Fibroblast of the aortic adventitia (primary cell): ENCODE measurements around the gene IDH3A. TPM values are rescaled to one million over a fixed set of nuclear protein-coding genes. Genes with fewer than 3 reads are reported as not detected.
A peak's percentile ranks its signal among the peaks of the same experiment; 100 is the strongest.
"Not testable (repeated sequence)": the region's sequence is repeated elsewhere in the genome, so short reads cannot be mapped to it uniquely, and the experiment has no call there.

Experiments used
- DNase-seq: peaks from one replicate; pipeline ENCODE4 v3.0.0-alpha.2; 2010; ENCODE audit warnings: low read depth
- H3K4me3 ChIP-seq: 2 replicates; pipeline ENCODE4 v1.5.1; 2011; ENCODE audit warnings: low read depth, mild to moderate bottlenecking, control low read depth, low read length, moderate library complexity
- CTCF ChIP-seq: IDR thresholded peaks from 2 replicates; pipeline ENCODE4 v1.5.1; 2011; ENCODE audit warnings: mild to moderate bottlenecking, low read length, control low read depth, inconsistent platforms; ENCODE audit not compliant: insufficient read depth
- total RNA-seq: library from RNA; depleted of rRNA; stranded (reverse); fragments of >200 nt; gene quantifications from 2 replicates; pipeline ENCODE4 v1.2.3, GENCODE V29; 2012; ENCODE audit warnings: low replicate concordance

IDH3A gene
- total RNA-seq, 1 donor = 53.8 TPM

DNA sequence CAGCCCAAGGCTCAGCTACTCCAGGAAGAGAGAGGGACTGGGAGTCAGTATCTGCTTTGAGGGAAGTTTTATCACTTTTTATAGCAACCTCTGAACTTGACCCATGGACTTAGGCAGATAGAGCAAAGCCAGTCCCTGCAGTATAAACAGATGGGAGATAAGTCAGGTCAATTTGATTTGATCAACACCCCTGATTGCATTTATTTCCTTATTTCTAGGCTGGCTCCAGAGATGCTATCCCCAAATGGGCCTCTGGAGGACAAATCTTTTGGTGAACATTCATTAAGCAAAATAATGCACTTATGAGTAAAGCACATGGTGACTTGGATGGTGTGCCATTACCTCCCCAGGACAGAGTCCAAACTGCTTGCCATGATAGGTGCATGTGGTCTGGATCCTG is 8.9 kb upstream of the IDH3A start:
- H3K4me3 ChIP-seq = no peak overlapping the region
- no peak for DNase-seq
- no peak for TF ChIP-seq CTCF

GRCh38 chr15:78142332-78142731 is 6.8 kb upstream of the IDH3A start:
- no peak for TF ChIP-seq CTCF
- no peak for DNase-seq

GRCh38 chr15:78146425-78147154 is 2.6 kb upstream of the IDH3A start:
- no peak for TF ChIP-seq CTCF
- H3K4me3 ChIP-seq = no peak overlapping the region
- DNase-seq = no peak

More at GRCh38 chr15:78142332-78142731, 6.8 kb upstream of the IDH3A start:
- H3K4me3 ChIP-seq = no peak overlapping the region

GRCh38 chr15:78147566-78147965 is 1.6 kb upstream of the IDH3A start:
- DNase-seq = no peak
- H3K4me3 ChIP-seq = no peak overlapping the region

DNA sequence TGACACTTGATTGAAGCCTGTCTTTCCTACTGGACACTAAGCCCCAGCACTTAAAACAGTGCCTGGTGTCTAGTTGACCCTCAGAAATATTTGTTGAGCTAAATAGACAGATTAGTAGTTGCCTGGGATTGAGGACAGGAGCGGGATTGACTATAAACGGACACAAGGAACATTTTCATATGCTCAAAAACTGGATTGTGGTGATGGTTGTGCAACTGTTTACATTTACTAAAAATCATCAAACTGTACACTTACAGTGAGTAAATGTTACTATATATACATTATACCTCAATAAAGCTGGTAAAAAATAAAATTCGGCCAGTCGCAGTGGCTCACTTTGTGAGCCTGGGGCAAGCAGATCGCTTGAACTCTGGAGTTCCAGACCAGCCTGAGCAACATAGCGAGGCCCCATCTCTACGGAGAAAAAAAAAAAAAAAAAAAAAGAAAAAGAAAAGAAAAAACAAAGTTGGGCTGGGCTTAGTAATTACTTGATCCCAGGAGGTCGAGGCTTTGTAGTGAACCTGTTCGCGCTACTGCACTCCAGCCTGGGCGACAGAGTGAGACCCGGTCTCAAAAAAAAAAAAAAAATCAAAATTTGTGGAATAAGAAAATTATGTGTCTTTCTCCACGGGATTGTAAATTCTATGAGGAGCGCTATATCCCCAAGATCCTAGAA is 632 bp upstream of the IDH3A start:
- peak overlapping the region; percentile 77 for H3K4me3 ChIP-seq
- DNase-seq = no peak
- TF ChIP-seq CTCF = no peak

More at GRCh38 chr15:78147566-78147965, 1.6 kb upstream of the IDH3A start:
- no peak for TF ChIP-seq CTCF

DNA sequence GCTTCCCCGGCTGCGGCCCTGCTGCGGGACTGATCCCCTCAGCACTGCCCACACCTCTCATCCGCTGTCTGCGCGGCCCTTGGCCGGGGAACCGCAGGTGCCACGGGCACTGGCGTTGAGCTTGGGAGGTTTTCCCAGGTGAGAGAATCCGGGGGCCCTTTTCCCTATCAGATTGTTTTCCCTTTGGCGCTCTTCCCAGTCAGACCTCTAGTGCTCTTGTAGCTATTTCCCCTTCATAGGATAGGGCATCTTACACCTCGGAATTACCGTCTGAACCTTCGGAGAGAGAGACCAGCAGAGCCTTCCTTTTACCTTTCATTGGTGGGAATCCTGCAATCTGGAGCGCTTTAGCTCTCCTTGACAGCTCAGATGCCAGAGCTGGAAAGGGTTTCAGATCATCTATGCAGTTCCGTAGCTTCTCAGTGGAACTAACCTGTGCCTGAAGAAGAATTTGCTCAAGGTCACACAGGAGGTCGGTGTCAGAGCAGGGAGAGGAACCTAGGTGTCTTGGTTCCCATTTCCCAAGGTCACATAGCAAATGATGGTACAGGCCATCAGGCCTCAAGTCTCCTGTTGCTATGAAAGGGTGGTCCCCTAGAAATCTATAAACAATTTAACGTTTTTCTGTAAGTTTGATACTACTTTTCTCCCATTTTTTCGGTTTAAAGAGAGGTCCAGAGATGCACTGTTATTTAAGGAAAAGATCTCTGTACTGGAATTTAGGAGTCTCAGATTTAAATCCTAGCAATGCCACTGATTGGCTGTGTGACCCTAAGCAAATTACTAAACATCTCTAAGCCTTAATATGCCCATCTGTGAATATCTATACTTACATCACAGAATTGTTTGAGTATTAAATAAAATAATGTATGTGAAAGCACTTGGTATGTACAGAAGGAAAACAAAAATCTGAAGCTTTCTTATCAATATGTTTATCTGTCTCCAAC is 916 bp downstream of the IDH3A start:
- DNase-seq = peak; percentile 21
- TF ChIP-seq CTCF = no peak
- peak overlapping the region; percentile 77 for H3K4me3 ChIP-seq

DNA sequence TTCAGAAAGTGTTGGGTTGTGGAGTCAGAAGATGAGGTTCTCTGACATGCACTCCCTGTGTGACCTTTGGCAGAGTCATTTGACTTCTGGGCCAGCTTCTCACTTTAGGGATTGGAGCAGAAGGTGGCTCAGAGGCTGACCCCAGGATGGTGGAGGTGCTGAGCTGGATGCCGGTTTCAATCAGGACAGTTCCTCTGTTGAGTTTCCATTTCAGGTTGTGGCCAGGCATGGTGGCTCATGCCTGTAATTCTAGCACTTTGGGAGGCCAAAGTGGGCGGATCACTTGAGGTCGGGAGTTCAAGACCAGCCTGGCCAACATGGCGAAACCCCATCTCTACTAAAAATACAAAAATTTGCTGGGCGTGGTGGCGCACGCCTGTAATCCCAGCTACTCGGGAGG is 1.9 kb downstream of the IDH3A start:
- DNase-seq, H3K4me3 ChIP-seq: not testable (repeated sequence)
